K562 (cell line): ENCODE data around the gene FCHO1. TPM values are rescaled to one million over a fixed set of nuclear protein-coding genes. Genes with fewer than 3 reads are reported as not detected.

Experiments
- CREM ChIP-seq: IDR thresholded peaks from 2 replicates; pipeline ENCODE4 v1.6.1; 2014; ENCODE audit warnings: antibody characterized with exemption, low read depth
- KDM1A ChIP-seq, 2 experiments: fragments of 450-650 bp; IDR thresholded peaks; 2 replicates each; pipeline ENCODE4 v1.6.1; 2016; ENCODE audit warnings: mild to moderate bottlenecking in 2 of 2
- LCOR ChIP-seq: sonication (generic); formaldehyde crosslinking; IDR thresholded peaks from 2 replicates; pipeline ENCODE4 v1.8.0; 2022; ENCODE audit warnings: mild to moderate bottlenecking, missing genetic modification reagents
- MYC ChIP-seq, 2 experiments: fragments of 250-450 bp in 1 of 2; sonication (Bioruptor Pico) in 1 of 2; IDR thresholded peaks; 2 replicates each; pipeline versions ENCODE4 v1.5.1 to v1.6.1; 2012 to 2021; ENCODE audit warnings: low read depth in 2 of 2, borderline replicate concordance in 1 of 2, improper control_type of control experiment in 1 of 2, low read length in 1 of 2, mild to moderate bottlenecking in 1 of 2, moderate library complexity in 1 of 2
- POLR2B ChIP-seq: fragments of 450-650 bp; IDR thresholded peaks from 2 replicates; pipeline ENCODE4 v1.6.1; 2018; ENCODE audit warnings: low read depth; ENCODE audit not compliant: partially characterized antibody
- POLR2G ChIP-seq: fragments of 200-400 bp; formaldehyde crosslinking; IDR thresholded peaks from 2 replicates; pipeline ENCODE4 v1.6.1; 2017; ENCODE audit warnings: low read depth, mild to moderate bottlenecking, antibody characterized with exemption, low read length, moderate library complexity
- RBFOX2 ChIP-seq: fragments of 200-400 bp; formaldehyde crosslinking; IDR thresholded peaks from 2 replicates; pipeline ENCODE4 v1.6.1; 2017; ENCODE audit warnings: low read depth, mild to moderate bottlenecking, low read length, moderate library complexity
- polyA plus RNA-seq, 8 experiments: library from polyadenylated mRNA; depleted of rRNA in 4 of 8; stranded (reverse) in 5 of 8; unstranded in 3 of 8; fragments of >200 nt; fragmentation: Nextera tagmentation in 2 of 8; fragmentation: Illumina TruSeq in 1 of 8; extraction: Ambion mirVana in 2 of 8; extraction: Trizol in 1 of 8; gene quantifications; 2 replicates each; pipeline versions ENCODE4 v1.2.1 to v1.2.3, GENCODE V29; 2011 to 2014; ENCODE audit warnings: inconsistent platforms in 1 of 8, missing spikeins in 1 of 8
- total RNA-seq, 7 experiments: library from RNA; depleted of rRNA in 6 of 7; stranded (reverse); fragments of >200 nt in 6 of 7; fragmentation: Illumina TruSeq in 2 of 7; extraction: Trizol in 2 of 7; gene quantifications; 2 replicates each; pipeline versions ENCODE4 v1.2.1 to v1.2.3, GENCODE V29; 2011 to 2021; ENCODE audit warnings: low replicate concordance in 1 of 7
- TF ChIP-seq, protein P1 (sequence below): fragments of 200-800 bp; sonication (Bioruptor generic); IDR thresholded peaks from 2 replicates; pipeline ENCODE4 v1.6.1; 2017; ENCODE audit warnings: missing genetic modification characterization, missing compliant biosample characterization

Gene FCHO1
- total and polyA plus RNA-seq, 9 of the 15 experiments (the other 6 are each of a cell fraction or from before 2014, with no cell fraction given), result 0.21 to 58.9 (median 18.3) TPM

GRCh38 chr19:17778968-17779929 lies 28.0 kb downstream of the FCHO1 start (continued):
- TF ChIP-seq, protein P1, sequence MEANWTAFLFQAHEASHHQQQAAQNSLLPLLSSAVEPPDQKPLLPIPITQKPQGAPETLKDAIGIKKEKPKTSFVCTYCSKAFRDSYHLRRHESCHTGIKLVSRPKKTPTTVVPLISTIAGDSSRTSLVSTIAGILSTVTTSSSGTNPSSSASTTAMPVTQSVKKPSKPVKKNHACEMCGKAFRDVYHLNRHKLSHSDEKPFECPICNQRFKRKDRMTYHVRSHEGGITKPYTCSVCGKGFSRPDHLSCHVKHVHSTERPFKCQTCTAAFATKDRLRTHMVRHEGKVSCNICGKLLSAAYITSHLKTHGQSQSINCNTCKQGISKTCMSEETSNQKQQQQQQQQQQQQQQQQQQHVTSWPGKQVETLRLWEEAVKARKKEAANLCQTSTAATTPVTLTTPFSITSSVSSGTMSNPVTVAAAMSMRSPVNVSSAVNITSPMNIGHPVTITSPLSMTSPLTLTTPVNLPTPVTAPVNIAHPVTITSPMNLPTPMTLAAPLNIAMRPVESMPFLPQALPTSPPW (CRISPR knock-in tag), result peak; percentile 53; the same call in 1 of the 2 replicates
- no peak for TF ChIP-seq CREM
- TF ChIP-seq RBFOX2, result peak; percentile 45; the same call in 1 of the 2 replicates
- TF ChIP-seq KDM1A (IDR thresholded peaks at IDR 0.05), result peak in 1 of 2 experiments; percentile 36; a peak in 1 of 4 replicates
- TF ChIP-seq POLR2G, result peak; percentile 66
- peak; percentile 21 for TF ChIP-seq POLR2B
- TF ChIP-seq LCOR (CRISPR knock-in tag), result no peak
- no peak for TF ChIP-seq MYC (IDR thresholded peaks at IDR 0.05; ENCODE audit: low read depth, low read length)
- TF ChIP-seq MYC (CRISPR knock-in tag; IDR thresholded peaks at IDR 0.05; ENCODE audit: borderline replicate concordance, low read depth), result no peak
- TF ChIP-seq, all 486 proteins: peak for 14
